H1 (cell line): ENCODE results near the gene WIPF3. TPM values are rescaled to one million over a fixed set of nuclear protein-coding genes. Genes with fewer than 3 reads are reported as not detected.

Source experiments
- CTCF ChIA-PET: fragments of 300-600 bp; sonication (Branson Sonifier 250); formaldehyde crosslinking; loops from one replicate; lab custom pipeline; 2021; ENCODE audit not compliant: partially characterized antibody; lab: Charles Lee
- POLR2A ChIA-PET: fragments of 300-600 bp; sonication (Branson Sonifier 250); formaldehyde crosslinking; loops from one replicate; lab custom pipeline; 2021; ENCODE audit warnings: inconsistent platforms; ENCODE audit not compliant: partially characterized antibody; lab: Charles Lee
- DNase-seq, 2 experiments: peaks; one replicate each; pipeline versions ENCODE4 v3.0.0 to v3.0.0-alpha.2; 2010 to 2022; ENCODE audit warnings: low spot score in 2 of 2, low read depth in 1 of 2, mixed read lengths in 1 of 2
- FAIRE-seq: peaks from 2 replicates; lab custom pipeline; 2011; peaks lifted over from hg19 to GRCh38; lab: Jason Lieb, UNC
- H2AFZ ChIP-seq: 2 replicates; pipeline ENCODE4 v1.8.1; 2012; ENCODE audit warnings: low read length, inconsistent platforms
- H2AK5ac ChIP-seq: 2 replicates; pipeline ENCODE4 v1.6.1; 2013; ENCODE audit warnings: low read depth, low read length
- H2BK120ac ChIP-seq: replicated peaks from 2 replicates; pipeline ENCODE3; 2013; ENCODE audit warnings: low read depth, low read length, inconsistent platforms
- H2BK12ac ChIP-seq: 2 replicates; pipeline ENCODE4 v1.6.1; 2013; ENCODE audit warnings: low read depth, low read length
- H2BK15ac ChIP-seq: 2 replicates; pipeline ENCODE4 v1.6.1; 2013; ENCODE audit warnings: low read length
- H2BK20ac ChIP-seq: 2 replicates; pipeline ENCODE4 v1.6.1; 2013; ENCODE audit warnings: low read length
- H2BK5ac ChIP-seq: 2 replicates; pipeline ENCODE4 v1.6.1; 2013; ENCODE audit warnings: low read depth, low read length
- H3K14ac ChIP-seq: 2 replicates; pipeline ENCODE4 v1.6.1; 2013; ENCODE audit warnings: inconsistent platforms; ENCODE audit not compliant: insufficient read length
- H3K18ac ChIP-seq: 2 replicates; pipeline ENCODE4 v1.6.1; 2013; ENCODE audit warnings: low read length; ENCODE audit errors: extremely low read depth
- H3K23ac ChIP-seq: 2 replicates; pipeline ENCODE4 v1.6.1; 2013; ENCODE audit warnings: inconsistent platforms; ENCODE audit not compliant: insufficient read length
- H3K23me2 ChIP-seq: 2 replicates; pipeline ENCODE4 v1.6.1; 2013; ENCODE audit warnings: low read depth, low read length
- H3K27ac ChIP-seq: 2 replicates; pipeline ENCODE4 v1.6.1; 2011; ENCODE audit warnings: low read depth, low read length, inconsistent platforms
- H3K27me3 ChIP-seq, 4 experiments: replicated peaks in 1 of 4; 1 replicate in 1 of 4; 2 replicates in 3 of 4; pipeline versions ENCODE4 v1.6.1 to v1.8.1; 2011 to 2013; ENCODE audit warnings: low read length in 3 of 4, mild to moderate bottlenecking in 3 of 4, inconsistent platforms in 2 of 4, mixed read lengths in 2 of 4, moderate library complexity in 1 of 4; ENCODE audit not compliant: control insufficient read depth in 3 of 4, insufficient read depth in 3 of 4; ENCODE audit errors: extremely low read depth in 1 of 4
- H3K36me3 ChIP-seq, 4 experiments: 2 replicates each; pipeline versions ENCODE4 v1.6.1 to v1.8.1; 2011 to 2013; ENCODE audit warnings: mild to moderate bottlenecking in 4 of 4, low read length in 3 of 4, moderate library complexity in 2 of 4, control low read depth in 1 of 4, inconsistent platforms in 1 of 4; ENCODE audit not compliant: insufficient read depth in 4 of 4, control insufficient read depth in 2 of 4
- H3K4ac ChIP-seq: replicated peaks from 2 replicates; pipeline ENCODE3; 2013; ENCODE audit warnings: low read length, low read depth, mixed read lengths, inconsistent platforms; ENCODE audit not compliant: insufficient read length
- H3K4me1 ChIP-seq, 4 experiments: replicated peaks in 1 of 4; 1 replicate in 1 of 4; 2 replicates in 3 of 4; pipeline versions ENCODE4 v1.6.1 to v1.8.1; 2011 to 2013; ENCODE audit warnings: low read length in 3 of 4, inconsistent platforms in 2 of 4, mixed read lengths in 1 of 4; ENCODE audit not compliant: insufficient read depth in 4 of 4, control insufficient read depth in 3 of 4
- H3K4me2 ChIP-seq, 2 experiments: 2 replicates each; pipeline versions ENCODE4 v1.6.1 to v1.8.1; 2011 to 2013; ENCODE audit warnings: low read depth in 2 of 2, low read length in 2 of 2, control low read depth in 1 of 2, inconsistent platforms in 1 of 2, mild to moderate bottlenecking in 1 of 2; ENCODE audit not compliant: insufficient read depth in 1 of 2
- H3K4me3 ChIP-seq, 4 experiments: fragments of 200-600, 300-600 bp in 1 of 4; sonication (generic), shearing (Covaris generic), sonication (Bioruptor Twin) in 1 of 4; 2 replicates each; pipeline versions ENCODE4 v1.5.1 to v1.8.1; 2011 to 2016; ENCODE audit warnings: low read length in 4 of 4, low read depth in 3 of 4, control low read depth in 2 of 4, inconsistent platforms in 2 of 4, mild to moderate bottlenecking in 2 of 4, mixed read lengths in 1 of 4, moderate library complexity in 1 of 4; ENCODE audit not compliant: insufficient read depth in 2 of 4; ENCODE audit errors: extremely low read depth in 1 of 4
- H3K56ac ChIP-seq: replicated peaks from 2 replicates; pipeline ENCODE3; 2013; ENCODE audit warnings: low read depth, mild to moderate bottlenecking, mixed read lengths, low read length, inconsistent platforms; ENCODE audit not compliant: insufficient read length
- H3K79me1 ChIP-seq: 2 replicates; pipeline ENCODE4 v1.6.1; 2013; ENCODE audit warnings: low read depth, low read length, control low read depth
- H3K79me2 ChIP-seq, 2 experiments: 2 replicates each; pipeline versions ENCODE4 v1.6.1 to v1.8.1; 2012 to 2013; ENCODE audit warnings: low read length in 2 of 2, mild to moderate bottlenecking in 2 of 2, inconsistent platforms in 1 of 2; ENCODE audit not compliant: insufficient read depth in 2 of 2, control insufficient read depth in 1 of 2
- H3K9ac ChIP-seq, 4 experiments: replicated peaks in 1 of 4; 1 replicate in 1 of 4; 2 replicates in 3 of 4; pipeline versions ENCODE4 v1.6.1 to v1.8.1; 2011 to 2013; ENCODE audit warnings: low read depth in 3 of 4, low read length in 3 of 4, control low read depth in 2 of 4, mild to moderate bottlenecking in 2 of 4, moderate library complexity in 2 of 4, inconsistent platforms in 1 of 4; ENCODE audit errors: extremely low read depth in 1 of 4
- H3K9me3 ChIP-seq, 2 experiments: 2 replicates each; pipeline versions ENCODE4 v1.6.1 to v1.8.1; 2012 to 2013; ENCODE audit warnings: mild to moderate bottlenecking in 2 of 2, moderate library complexity in 2 of 2, control low read depth in 1 of 2, inconsistent platforms in 1 of 2, low read depth in 1 of 2, low read length in 1 of 2, mixed read lengths in 1 of 2; ENCODE audit not compliant: insufficient read depth in 2 of 2
- H4K20me1 ChIP-seq, 2 experiments: replicated peaks in 1 of 2; 2 replicates each; pipeline versions ENCODE3 to v1.8.1; 2011 to 2013; ENCODE audit warnings: inconsistent platforms in 2 of 2, low read length in 2 of 2, mild to moderate bottlenecking in 1 of 2; ENCODE audit not compliant: insufficient read depth in 2 of 2, control insufficient read depth in 1 of 2
- H4K5ac ChIP-seq: 2 replicates; pipeline ENCODE4 v1.6.1; 2013; ENCODE audit warnings: low read length, low read depth, mixed read lengths, inconsistent platforms; ENCODE audit not compliant: insufficient read length
- H4K8ac ChIP-seq: 2 replicates; pipeline ENCODE4 v1.8.0; 2013; ENCODE audit warnings: mild to moderate bottlenecking, moderate library complexity, low read length, inconsistent platforms; ENCODE audit not compliant: insufficient read depth; ENCODE audit errors: extremely low read depth
- H4K91ac ChIP-seq: replicated peaks from 2 replicates; pipeline ENCODE3; 2013; ENCODE audit warnings: low read length, mixed read lengths, inconsistent platforms; ENCODE audit not compliant: insufficient read length
- CEBPB ChIP-seq: IDR thresholded peaks from 2 replicates; pipeline ENCODE4 v1.6.1; 2012; ENCODE audit warnings: low read depth, low read length
- RNF2 ChIP-seq: fragments of 200-900, 300-1000 bp; sonication (generic); IDR thresholded peaks from 2 replicates; pipeline ENCODE4 v1.7.1; 2016; ENCODE audit warnings: borderline replicate concordance, low read depth, mild to moderate bottlenecking, antibody characterized with exemption, low read length; ENCODE audit not compliant: poor library complexity, severe bottlenecking; ENCODE audit errors: missing control alignments
- WGBS, 2 experiments: shearing (Covaris generic) in 1 of 2; methylation state at CpG; one replicate each; pipeline versions ENCODE4 v1.1.6 to v1.1.7; 2013 to 2015; ENCODE audit warnings: low lambda C conversion rate in 2 of 2, mixed read lengths in 2 of 2, inconsistent platforms in 1 of 2, low coverage in 1 of 2, missing lambda C conversion rate in 1 of 2; ENCODE audit not compliant: insufficient replicate concordance in 2 of 2, insufficient coverage in 1 of 2, insufficient read length in 1 of 2; ENCODE audit errors: extremely low coverage in 1 of 2, missing lambda C conversion rate in 1 of 2; 5-methylcytosine and 5-hydroxymethylcytosine counted together
- polyA plus RNA-seq, 7 experiments: library from polyadenylated mRNA; depleted of rRNA in 3 of 7; stranded (reverse) in 5 of 7; unstranded in 2 of 7; fragments of >200 nt in 5 of 7; fragments of 200-250 nt in 2 of 7; gene quantifications; 1 replicate in 5 of 7; 2 replicates in 1 of 7; 4 replicates in 1 of 7; pipeline versions ENCODE4 v1.2.1 to v1.2.3, GENCODE V29; 2011 to 2013; ENCODE audit warnings: missing spikeins in 2 of 7, mixed read lengths in 2 of 7
- total RNA-seq: library from RNA; stranded (reverse); fragmentation: NEBNext Ultra II Directional; extraction: Animal tissue kit (Norgen Biotek cat#: 25700); gene quantifications from 2 replicates; pipeline ENCODE4 v1.2.1, GENCODE V29; 2021

The WIPF3 gene
- total and polyA plus RNA-seq, 2 of the 8 experiments (the other 6 are each of a cell fraction or from before 2014, with no cell fraction given) = 5.0 to 12.1 TPM

DNA sequence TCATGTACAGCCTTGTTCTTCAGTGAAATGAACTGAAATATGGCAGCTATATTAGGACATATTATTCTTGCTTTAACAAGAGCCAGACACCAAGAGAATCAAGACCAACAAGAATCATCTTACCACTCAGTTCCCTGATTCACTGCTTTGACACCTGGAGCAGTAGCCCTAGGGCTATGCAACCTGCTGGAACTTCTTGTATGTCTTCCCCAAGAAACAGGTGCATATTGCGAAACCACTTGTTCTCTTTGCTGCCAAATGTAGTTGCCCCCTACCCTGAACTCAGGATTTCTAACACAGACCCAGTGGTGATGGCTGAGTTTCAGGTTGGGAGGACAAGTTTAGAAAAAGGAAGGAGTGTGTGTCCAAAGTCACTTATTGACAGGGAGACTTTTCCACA is 46.1 kb downstream of the WIPF3 start:
- no peak overlapping the region for H2AK5ac ChIP-seq
- H3K4ac ChIP-seq = no peak overlapping the region
- H3K4me3 ChIP-seq = no peak overlapping the region
- H2BK5ac ChIP-seq = no peak overlapping the region
- no peak overlapping the region for H3K23ac ChIP-seq
- no peak overlapping the region for H3K14ac ChIP-seq
- H3K18ac ChIP-seq = no peak overlapping the region
- H3K4me2 ChIP-seq = no peak overlapping the region
- no peak overlapping the region for H3K56ac ChIP-seq
- H2BK12ac ChIP-seq = no peak overlapping the region
- H2BK15ac ChIP-seq = no peak overlapping the region
- no peak overlapping the region for H2BK20ac ChIP-seq
- H4K8ac ChIP-seq = no peak overlapping the region
- no peak overlapping the region for H4K91ac ChIP-seq
- H3K9ac ChIP-seq = no peak overlapping the region
- TF ChIP-seq RNF2 (no peak), CEBPB (peak; percentile 66; the same call in 1 of the 2 replicates)
- no peaks in the 10 kb centered on the region; the same call in 1 of the 2 replicates for H3K23me2 ChIP-seq
- 100% methylated on average over 1 of the region's 1 CpG; no CpG with 5 or more reads in 1 of the 2 experiments for WGBS, 2 experiments
- peaks cover 0 to 2% of the 10 kb centered on the region in 2 experiments for H4K20me1 ChIP-seq
- no peak overlapping the region for H3K27ac ChIP-seq
- no peaks in the 10 kb centered on the region for H3K36me3 ChIP-seq
- no peak overlapping the region for H2AFZ ChIP-seq
- no peak overlapping the region for H2BK120ac ChIP-seq
- no peaks in the 10 kb centered on the region for H3K9me3 ChIP-seq
- DNase-seq (no peak), FAIRE-seq (no peak)
- ChIA-PET POLR2A (interaction anchor here (1.1 kb wide), 1 partner anchor 92 kb away, joined by 3 read pairs; no protein-coding TSS in a partner anchor), CTCF (interaction anchor here (0.7 kb wide), 1 partner anchor 70 kb away, joined by 3 read pairs; no protein-coding TSS in a partner anchor)
- no peaks in the 10 kb centered on the region for H3K79me2 ChIP-seq
- peaks cover 0 to 7% (median 0%) of the 10 kb centered on the region in 4 experiments; a peak in 1 of 7 replicates for H3K4me1 ChIP-seq
- no peaks in the 10 kb centered on the region for H3K79me1 ChIP-seq
- no peak overlapping the region for H4K5ac ChIP-seq
- no peaks in the 10 kb centered on the region for H3K27me3 ChIP-seq
